GM20431 (cell line): ENCODE data around the gene AP1AR.
"Not testable (repeated sequence)": the region's sequence is repeated elsewhere in the genome, so short reads cannot be mapped to it uniquely, and the experiment has no call there.

Experiments
- in situ Hi-C: fragments of 300-500 bp; cut with MseI, MboI; formaldehyde crosslinking; loops from one replicate; pipeline ENCODE4 v1.15.0; 2020; ENCODE audit warnings: low sequenced_read_pairs; ENCODE audit not compliant: unreplicated experiment

The AP1AR gene

GRCh38 chr4:112302320-112303274, 71.0 kb downstream of the AP1AR start:
- in situ Hi-C loops: no loop called here

DNA sequence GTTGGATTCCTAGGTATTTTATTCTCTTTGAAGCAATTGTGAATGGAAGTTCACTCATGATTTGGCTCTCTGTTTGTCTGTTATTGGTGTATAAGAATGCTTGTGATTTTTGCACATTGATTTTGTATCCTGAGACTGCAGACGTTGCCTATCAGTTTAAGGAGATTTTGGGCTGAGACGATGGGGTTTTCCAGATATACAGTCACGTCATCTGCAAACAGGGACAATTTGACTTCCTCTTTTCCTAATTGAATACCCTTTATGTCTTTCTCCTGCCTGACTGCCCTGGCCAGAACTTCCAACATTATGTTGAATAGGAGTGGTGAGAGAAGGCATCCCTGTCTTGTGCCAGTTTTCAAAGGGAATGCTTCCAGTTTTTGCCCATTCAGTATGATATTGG, 73.9 kb downstream of the AP1AR start:
- in situ Hi-C loops: not testable (repeated sequence)

GRCh38 chr4:112309263-112309791, 77.7 kb downstream of the AP1AR start:
- in situ Hi-C loops: not testable (repeated sequence)

DNA sequence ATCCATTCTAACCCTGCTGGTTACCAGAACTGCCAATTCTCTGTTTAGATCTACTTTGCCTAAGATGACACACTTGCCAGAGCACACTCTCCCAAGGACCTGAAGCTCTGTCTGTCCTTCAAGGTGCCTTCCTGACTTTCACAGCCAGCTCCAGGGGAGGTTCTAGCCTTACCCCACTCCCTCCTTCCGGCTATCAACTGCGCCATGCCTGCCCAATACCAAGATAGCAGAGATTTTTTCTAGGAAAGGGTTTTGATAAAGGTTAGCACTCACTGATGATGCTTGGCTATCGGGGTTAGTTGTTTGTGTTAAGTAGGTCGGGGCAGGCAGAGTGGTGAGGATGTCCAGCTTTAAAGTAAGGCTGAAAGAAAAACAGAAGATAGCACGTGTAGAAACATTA, 79.9 kb downstream of the AP1AR start:
- in situ Hi-C loops: no loop called here

- in situ Hi-C loops: no loop called here
Measured at GRCh38 chr4:112312610-112313239, 81.1 kb downstream of the AP1AR start.

DNA sequence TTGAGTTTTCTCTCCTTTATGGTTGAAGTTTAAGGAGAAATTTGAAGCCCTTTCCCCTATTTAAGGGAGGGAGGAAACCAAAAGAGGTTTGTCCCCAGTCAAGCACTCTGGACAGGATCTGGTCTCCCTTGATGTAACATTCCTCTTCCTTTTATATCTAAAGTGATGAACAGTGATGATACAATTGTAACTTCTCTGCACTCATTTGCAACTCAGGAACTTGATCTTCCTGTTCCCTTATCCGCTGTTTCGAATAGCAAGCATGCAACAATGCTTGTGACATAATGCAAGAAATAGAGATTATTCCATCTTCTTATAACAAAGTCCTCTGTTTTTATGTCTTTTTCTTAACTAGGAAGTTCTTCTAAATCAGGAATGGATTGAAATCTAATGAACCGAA, 83.9 kb downstream of the AP1AR start:
- in situ Hi-C loops: no loop called here

DNA sequence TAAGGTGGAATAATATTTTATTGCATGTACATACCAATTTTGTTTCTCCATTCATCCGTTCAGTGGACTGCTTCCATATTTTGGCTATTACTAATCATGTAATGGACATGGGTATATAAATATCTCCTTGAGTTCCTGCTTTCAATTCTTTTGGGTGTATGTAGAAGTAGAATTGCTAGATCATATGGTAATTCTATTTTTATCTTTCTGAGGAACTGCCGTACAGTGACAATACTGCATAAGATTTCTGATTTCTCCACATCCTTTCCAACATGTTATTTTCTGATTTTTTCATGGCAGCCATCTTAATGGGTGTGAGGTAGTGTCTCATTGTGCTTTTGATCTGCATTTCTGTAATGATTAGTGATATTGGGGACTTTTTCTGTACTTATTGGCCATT, 84.8 kb downstream of the AP1AR start:
- in situ Hi-C loops: no loop called here

GRCh38 chr4:112318239-112319142, 86.9 kb downstream of the AP1AR start:
- in situ Hi-C loops: no loop called here
